GM18861 (cell line): ENCODE data around the gene BANF2.

Source experiments
- ATAC-seq: cut with Tn5 transposase; IDR thresholded peaks from one replicate; pipeline ENCODE4 v1.9.1; 2021; ENCODE audit not compliant: unreplicated experiment

Gene BANF2

DNA sequence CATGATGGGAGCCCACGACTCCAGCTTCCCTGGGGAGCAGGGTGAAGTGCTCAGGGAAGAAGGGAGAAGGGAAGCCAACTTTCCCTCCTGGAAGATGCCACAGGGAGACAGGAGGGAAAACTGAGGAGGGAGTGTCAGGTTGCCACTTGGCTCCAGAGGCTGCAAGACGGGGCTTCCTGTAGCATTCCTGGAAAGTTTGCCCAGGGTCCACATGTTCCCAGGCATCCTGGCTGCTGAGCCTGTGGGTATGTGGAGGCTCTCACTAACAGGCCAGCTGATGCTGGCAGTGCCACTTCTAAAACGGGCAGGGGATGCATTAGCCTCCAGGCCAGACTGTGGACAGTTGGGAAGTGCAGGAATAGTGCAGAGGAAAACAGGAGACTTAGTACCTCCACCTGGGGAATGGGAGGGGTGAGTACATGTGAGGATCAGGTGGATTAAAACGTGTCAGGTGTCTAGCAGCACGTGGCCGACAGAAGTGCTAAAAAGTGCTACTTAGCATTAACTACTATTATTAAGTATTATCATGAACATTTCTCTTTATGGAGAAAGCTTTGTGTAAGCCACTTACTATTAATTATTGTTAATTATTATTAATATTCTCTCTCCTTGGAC is 33.2 kb downstream of the BANF2 start:
- ATAC-seq = no peak

DNA sequence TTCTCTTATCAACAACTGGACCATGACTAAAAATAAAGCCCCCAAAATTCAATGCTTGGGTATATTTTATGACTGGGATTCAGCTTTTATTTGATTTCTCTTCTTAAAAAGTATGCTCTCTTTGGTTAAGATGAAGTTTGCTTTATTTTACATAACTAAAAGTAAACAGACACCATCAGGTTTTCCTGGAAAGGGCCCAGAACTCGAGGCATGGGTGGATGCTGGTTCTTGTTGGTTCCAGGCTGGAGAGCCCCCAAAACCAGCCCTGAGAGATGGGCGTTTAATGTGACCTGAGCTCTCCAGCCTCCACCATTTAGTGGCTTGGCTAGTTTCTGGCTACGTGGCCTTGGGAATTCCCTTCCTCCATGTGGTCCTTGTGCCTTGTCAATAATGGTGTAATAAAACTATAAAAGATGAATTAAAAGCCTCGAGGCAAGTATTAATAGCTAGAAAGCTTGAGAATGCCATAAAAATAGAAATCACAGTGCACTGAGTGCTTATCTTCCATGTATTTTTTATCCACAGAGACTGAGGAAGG is 34.1 kb downstream of the BANF2 start:
- no peak for ATAC-seq

DNA sequence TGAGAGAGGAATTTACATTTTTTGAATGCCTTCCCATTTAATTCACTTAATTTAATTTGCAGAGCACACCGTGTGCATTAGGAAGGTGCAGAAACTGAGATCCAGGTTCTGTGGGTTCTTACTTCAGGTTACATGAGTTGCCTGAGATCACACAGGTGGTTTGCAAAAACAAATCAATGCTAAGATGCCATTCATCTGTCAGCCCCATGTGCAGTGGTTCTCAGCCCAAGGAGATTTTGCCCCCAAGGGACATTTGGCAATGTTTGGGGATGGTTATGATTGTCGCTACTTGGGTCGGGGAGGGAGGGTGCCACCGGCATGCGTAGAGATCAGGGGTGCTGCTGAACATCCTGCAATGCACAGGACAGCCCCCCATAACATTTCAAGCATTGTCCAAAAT is 34.6 kb downstream of the BANF2 start:
- ATAC-seq = no peak

DNA sequence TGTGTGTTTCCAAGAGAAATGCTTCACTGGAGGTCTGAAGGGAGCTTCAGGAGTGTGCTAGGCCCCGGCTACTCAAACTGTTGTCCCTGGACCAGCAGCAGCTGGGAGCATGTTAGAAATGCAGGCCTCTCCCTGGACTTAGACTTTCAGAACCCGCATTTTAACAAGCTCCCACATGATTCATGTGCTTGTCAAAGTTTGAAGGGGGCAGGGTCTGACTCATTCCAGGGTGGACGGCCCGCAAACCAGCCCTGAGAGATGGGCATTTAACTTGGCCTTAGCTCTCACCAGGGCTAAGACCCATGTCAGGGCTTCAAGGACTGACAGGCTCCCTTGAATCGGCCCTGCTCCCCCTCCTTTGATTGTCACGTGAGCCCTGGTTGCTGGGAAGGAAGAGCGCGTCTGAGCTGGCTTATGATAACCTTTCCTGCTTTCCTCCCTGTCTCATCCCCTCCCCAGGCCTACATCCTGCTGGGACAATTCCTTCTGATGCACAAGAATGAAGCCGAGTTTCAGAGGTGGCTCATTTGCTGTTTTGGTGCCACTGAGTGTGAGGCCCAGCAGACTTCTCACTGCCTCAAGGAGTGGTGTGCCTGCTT is 35.5 kb downstream of the BANF2 start:
- ATAC-seq = no peak

DNA sequence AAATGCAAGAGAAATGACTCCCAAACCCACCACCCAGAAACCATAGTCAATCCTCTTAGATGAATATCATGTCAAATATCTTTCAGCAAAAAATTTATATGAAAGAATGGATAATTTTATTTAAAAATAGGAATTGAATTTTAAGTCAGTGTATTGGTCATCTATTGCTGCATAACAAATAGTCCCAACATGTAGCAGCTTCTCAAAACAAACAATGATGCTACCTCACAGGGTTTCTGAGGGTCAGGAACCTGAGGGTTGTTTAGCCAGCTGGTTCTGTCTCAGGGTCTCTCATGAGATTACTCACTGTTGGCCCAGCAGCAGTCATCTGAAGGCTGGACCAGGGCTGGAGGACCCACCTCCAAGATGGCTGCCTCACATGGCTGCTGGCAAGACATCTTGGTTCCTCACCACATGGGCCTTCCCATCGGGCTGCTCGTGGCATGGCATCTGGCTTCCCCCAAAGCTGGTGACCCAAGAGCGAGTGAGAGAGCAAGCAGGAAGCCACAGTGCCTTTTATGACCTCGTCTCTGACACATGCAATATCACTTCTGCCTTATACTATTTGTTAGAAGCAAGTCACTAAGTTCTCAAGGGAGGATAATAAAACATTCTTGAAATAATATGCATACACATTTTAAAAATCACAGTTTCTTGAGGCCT is 36.3 kb downstream of the BANF2 start:
- no peak for ATAC-seq

DNA sequence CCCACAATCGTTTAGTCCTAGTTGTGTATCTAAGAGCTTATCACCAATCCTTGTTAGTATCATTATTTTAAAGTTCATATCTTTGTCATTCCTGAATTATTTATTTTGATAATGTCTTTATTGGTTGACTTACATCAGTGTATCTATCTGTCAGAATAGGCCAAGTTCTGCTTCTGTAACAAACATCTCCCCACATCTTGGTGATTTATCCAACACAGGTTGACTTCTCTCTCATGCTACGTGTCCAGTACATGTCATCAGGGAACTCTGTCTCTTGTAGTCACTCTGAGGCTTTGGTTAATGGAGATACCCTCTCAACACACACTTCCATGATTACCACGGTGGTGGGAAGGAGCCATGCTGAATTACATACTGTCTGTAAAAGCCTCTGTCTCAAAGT is 38.4 kb downstream of the BANF2 start:
- no peak for ATAC-seq

DNA sequence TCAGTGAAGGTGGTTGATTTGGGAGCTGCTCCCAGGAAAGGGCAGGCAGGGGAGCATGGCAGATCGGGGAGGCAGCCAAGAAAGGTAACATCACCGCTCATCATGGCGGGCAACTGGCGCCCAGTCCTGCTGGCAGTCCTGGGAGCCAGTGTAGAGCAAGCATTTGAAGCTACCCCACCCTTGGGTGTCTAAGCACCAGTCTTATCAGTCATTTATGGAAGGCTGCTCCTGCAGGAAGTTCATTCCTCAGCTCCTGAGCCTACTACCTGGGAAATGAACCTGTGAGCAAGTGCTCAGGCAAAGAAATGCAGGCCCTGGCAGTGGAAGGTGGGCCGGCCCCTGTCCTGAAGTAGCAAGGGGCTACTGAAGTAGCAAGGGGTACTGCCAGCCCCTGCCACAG is 41.5 kb downstream of the BANF2 start:
- no peak for ATAC-seq

DNA sequence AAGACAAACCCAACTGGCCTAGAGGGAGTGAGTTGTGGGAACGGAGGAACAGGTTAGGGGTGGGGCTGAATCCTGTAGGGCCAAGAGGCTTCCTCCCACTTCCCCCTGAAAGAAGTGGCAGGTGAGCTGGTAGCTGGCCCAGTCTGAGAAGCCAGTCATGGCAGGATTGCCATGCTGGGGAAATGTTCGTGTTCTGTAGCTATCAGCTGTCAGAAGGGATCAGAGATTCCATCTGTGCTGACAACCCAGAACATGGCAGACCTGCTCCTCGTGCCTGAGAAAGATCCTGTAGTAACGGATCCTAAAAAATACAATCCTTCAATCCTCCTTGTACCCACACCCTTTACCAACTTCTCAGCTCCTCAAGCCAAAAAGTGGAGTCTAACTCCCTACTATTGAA is 43.0 kb downstream of the BANF2 start:
- no peak for ATAC-seq

DNA sequence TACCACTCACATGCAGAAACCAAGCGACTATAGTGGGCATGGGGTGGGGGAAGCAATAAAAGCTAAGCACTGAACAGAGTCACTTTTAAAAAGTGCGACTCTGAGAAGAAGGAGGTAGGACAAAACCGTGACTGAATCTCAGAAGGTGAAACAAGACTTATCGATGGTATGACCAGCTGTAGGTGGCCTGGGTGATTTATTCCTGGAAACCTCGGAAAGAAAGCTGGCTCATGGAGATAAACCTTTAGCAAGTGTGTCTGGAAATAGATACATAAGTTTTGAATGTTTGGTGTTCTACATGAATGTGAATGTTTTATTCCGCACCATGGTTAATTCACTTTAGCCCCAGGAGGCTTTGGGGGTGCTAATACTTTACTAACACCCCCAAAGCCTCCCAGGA is 43.9 kb downstream of the BANF2 start:
- ATAC-seq = no peak

DNA sequence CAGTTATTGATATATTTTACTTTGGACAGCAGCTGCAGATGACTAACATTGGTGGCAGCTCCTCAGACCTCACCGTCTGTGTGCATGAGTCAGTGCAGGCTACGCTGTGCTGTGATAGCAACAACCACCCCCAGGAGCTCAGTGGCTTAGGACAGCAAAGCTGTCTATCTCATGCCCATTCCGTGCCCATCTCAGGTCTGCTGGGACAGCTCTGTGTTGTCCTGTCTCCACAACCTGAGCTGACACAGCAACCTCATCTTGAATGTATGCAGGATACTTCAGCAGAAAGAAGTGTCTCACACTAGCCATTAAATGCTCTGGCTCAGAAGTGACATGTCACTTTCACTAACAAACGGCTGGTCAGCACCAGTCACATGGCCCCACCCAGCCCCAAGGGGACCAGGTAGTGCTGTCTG is 47.7 kb downstream of the BANF2 start:
- no peak for ATAC-seq

DNA sequence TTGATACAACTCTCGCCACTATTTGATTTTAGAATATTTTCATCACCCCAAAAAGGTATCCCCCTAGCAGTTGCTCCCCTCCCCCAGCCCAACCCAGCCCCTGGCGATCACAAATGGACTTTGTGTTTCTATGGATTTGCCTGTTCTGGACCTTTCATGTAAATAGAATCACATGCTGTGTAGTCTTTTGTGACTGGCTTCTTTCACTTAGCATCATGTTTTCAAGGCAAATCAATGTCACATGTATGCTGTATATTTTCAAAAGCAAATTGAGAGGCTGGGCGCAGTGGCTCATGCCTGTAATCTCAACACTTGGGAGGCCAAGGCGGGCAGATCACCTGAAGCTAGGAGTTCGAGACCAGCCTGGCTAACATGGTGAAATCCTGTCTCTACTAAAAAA is 48.5 kb downstream of the BANF2 start:
- no peak for ATAC-seq

DNA sequence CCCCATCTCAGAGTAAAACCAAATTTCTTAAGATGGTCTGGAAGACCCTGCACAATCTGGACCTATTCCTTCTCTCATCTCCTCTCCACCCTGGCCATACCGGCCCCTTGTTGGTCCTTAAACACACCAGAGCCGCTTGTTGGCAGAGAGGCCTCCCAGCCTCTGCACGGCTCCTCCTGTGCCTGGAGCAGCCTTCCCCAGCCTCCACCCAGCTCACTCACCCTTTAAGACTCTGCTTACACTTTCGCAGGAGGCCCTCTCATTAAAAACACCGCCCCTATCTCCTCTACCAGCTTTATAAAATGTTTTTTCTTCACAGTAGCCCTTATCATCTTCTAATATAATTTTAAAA is 49.8 kb downstream of the BANF2 start:
- ATAC-seq = no peak

DNA sequence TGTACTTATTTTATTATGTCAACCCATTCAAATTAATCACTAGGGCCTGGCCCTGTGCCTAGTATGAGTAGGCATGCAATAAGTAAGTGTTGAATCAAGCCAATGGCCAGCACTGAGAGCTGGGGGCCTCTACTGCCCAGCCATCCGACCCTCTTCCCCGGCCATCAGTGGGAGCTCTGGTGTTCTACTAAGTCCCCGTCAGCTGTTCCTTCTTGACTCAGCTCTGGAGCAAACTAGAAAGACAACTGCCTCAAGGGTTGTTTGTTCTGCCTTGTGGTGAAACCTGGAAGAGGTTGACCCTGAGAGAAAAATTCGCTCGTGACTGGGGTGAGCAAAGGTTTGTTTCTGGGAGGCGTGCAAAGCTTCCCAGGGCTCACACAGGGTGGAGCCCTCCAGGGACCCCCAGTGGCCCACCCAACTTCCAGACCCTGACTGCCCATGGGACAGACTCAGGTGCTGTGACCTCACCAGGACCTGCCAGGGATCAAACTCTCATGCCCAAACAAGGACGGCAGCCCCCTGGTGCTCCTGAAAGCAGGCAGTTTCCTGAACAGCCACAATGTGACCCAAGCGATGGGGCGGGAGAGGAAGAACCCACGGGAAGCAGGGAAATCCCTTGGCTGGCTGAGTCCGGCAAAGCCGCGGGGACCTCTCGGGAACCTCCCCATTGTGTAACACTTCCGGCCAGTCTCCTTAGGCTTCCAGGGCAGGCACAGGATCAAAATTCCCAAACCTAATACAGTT is 50.4 kb downstream of the BANF2 start:
- no peak for ATAC-seq

DNA sequence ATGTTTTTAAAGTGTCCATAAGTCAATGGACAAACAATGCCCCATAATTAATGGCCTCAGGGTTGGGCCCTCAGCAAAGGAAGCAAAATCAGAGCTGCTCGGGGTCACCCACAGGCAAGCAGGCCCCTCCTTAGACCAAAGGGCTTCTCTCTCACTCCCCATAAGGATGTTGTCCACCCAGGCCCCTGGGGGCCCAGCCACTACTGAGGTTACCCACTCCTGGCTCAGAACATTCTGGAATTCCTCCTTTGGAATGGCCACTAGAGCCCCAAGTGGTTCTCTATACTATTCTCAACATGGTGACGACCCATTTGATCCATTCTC is 50.9 kb downstream of the BANF2 start:
- ATAC-seq = no peak

DNA sequence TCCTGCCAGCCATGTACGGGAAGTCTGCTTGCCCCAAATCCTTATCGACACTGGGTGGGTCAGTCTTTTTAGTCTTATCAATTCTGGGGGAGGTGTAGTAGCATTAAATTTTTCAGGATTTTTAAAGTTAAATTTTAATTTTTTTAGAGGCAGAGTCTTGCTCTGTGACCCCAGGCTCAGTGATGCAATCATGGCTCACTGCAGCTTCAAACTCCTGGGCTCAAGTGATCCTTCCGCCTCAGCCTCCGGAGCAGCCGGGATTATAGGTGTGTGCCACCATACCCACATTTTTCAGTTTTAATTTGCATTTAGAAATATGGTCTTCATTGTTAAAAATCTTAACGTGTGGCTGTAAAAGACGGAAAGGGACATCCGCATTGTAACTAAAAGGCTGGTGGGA is 51.9 kb downstream of the BANF2 start:
- no peak for ATAC-seq

DNA sequence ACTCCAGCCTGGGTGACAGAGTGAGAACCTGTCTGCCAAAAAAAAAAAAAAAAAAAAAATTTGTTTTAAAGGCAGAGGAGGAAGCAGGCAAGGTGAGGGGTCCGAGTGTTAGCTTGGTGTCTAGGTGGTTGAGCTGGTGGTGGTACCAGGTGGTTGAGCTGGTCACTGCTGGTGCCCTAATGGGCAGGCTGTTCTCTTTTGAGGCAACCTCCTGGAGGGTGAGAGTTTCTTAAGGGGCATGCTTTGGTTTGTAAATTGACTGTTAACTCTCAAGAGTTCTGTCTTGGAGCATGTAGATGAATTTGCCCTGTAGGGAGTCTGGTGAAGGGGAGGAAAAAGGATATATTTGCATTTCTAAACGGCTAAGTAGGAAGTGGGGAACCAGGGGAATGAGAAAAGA is 52.7 kb downstream of the BANF2 start:
- no peak for ATAC-seq

DNA sequence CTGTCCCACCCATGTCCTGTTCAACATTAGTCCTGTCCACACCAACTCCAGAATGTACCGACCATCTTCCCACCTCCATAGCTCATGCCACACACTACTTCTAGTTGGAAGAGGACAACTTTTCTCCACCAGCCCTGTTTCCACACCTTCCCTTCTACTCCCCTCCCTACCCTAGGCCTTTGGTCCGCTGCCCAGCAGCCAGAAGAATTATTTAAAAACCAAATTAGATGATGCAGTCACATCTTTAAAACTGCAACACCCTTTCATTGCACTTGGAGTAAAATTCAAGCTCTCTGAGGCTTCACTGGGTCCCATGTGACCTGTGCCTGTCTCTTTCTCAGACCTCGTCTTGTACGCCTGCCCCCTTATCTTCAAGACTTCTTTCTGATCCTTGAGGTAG is 53.8 kb downstream of the BANF2 start:
- ATAC-seq = no peak

DNA sequence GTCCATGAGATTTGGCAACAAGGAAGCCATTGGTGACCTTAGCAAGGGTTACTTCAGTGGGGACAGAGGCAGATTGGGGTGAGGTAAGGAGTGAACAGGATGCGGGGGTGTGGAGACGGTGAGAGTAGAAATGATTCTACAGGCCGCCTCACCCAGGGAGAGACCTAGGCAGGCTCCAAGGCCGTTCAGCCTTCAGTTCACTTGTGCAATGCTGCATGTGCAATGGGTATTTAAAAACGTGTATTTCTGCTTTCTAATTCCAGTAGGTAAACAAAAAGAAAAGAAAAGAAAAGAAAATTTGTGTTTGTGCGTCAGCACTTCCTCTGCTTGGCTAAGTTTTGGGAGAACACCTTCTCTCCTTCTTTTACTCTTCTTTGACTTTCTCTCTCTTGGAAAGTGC is 56.8 kb downstream of the BANF2 start:
- ATAC-seq = no peak

DNA sequence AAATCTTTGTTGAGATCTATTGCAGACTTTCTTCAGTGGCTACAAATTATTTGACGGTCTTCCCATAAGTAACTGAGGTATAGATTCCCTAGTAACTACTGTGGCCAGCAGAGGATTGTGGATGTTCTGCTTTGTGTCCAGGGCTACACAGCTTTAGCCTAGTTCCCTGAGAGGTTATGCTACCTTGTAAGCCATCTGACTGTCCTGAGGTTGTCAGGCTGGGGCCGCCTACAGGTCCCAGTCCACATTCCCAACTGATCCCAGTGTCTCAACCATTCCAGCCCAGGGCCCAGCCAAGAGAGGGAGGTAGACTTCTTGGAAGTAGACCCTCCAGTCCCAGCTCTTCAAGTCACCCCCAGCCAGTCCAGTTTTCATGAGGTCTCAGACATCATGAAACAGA is 57.7 kb downstream of the BANF2 start:
- no peak for ATAC-seq

DNA sequence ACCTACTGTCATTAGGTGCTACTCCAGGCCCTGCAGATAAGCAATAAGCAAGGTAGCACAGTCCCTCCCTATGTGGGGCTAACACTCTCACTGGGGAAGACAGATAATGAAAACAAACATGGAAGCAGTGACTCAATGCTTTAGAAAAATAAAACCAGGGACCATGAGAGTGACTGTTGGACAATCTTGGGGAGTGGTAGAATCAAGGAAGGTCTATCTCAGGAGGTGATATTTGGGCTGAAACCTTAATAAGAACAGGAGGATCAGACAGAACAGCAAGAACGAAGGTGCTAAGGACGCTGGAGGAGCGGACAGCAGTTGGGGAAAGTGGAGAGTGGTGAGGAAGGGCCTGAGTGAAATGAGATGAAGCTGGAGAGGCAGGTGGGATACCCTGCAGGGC is 58.2 kb downstream of the BANF2 start:
- ATAC-seq = no peak

DNA sequence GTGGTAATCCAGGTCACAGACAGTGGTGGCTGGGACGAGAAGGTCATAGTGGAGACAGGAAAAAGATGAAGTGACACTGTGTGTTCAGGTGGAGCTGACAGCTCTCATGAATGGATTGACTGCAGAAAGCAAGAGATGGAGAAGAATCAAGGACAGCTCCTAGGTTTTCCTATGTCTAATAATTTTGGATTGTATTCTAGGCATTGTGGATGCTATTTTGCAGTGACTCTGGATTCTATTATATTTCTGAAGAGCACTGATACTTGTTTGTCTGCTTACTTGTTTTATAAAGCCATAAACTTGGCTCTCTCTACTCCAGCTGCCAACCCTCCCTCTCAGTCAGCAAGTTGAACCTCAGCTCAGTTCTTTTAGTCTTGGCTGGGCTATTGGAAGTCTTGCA is 58.7 kb downstream of the BANF2 start:
- no peak for ATAC-seq

DNA sequence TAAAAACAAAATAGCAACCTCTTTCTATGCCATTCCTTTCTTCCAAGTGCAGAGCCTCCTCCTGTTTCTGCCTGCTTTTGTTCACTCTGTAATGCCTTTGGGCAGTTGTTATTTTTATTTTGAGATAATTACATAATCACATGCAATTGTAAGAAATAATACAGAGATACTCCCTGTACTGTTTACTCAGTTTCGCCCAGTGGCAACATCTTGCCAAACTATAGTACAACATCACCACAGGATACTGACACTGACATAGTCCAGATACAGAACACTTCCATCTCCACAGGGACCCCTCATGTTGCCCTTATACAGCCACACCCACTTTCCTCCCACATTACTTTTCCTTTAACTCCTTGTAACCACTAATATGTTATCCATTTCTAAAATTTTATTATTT is 59.7 kb downstream of the BANF2 start:
- no peak for ATAC-seq
